GM19395 (cell line): ENCODE data around the gene INO80E.
"Not testable (repeated sequence)": the region's sequence is repeated elsewhere in the genome, so short reads cannot be mapped to it uniquely, and the experiment has no call there.

Source experiments
- ATAC-seq: cut with Tn5 transposase; IDR thresholded peaks from one replicate; pipeline ENCODE4 v1.9.1; 2021; ENCODE audit warnings: mild to moderate bottlenecking, moderate library complexity; ENCODE audit not compliant: unreplicated experiment

The INO80E gene

GRCh38 chr16:30009085-30009862 lies 13.2 kb downstream of the INO80E start:
- no peak for ATAC-seq

GRCh38 chr16:30009990-30010843 lies 14.2 kb downstream of the INO80E start:
- no peak for ATAC-seq

GRCh38 chr16:30010844-30011713 lies 15.0 kb downstream of the INO80E start, which contains the start of gene DOC2A:
Gene DOC2A, minus strand, starts transcription at chr16:30011027. Its CDS starts 805 bp downstream, at chr16:30010222.
- no peak for ATAC-seq

GRCh38 chr16:30011714-30012504 lies 15.9 kb downstream of the INO80E start:
- ATAC-seq = no peak

GRCh38 chr16:30012598-30012997 lies 16.6 kb downstream of the INO80E start:
- not testable (repeated sequence) for ATAC-seq

GRCh38 chr16:30015450-30015849 lies 19.4 kb downstream of the INO80E start:
- ATAC-seq = not testable (repeated sequence)

- ATAC-seq = no peak
These were observed 20.7 kb downstream of the INO80E start for GRCh38 chr16:30016555-30017276.

GRCh38 chr16:30017277-30017656 lies 21.2 kb downstream of the INO80E start:
- ATAC-seq = no peak

GRCh38 chr16:30017937-30018336 lies 21.9 kb downstream of the INO80E start:
- ATAC-seq = not testable (repeated sequence)

GRCh38 chr16:30018731-30019158 lies 22.7 kb downstream of the INO80E start:
- ATAC-seq = no peak

- ATAC-seq = no peak
These were observed 26.8 kb downstream of the INO80E start, which contains the start of gene C16orf92 for GRCh38 chr16:30022887-30023286. Gene C16orf92, plus strand, starts transcription at chr16:30023198. Its CDS starts 143 bp downstream, at chr16:30023341.

- no peak for ATAC-seq
These were observed 27.5 kb downstream of the INO80E start for GRCh38 chr16:30023586-30023985.

- no peak for ATAC-seq
These were observed 28.4 kb downstream of the INO80E start for GRCh38 chr16:30024451-30024850.

GRCh38 chr16:30025156-30025555 lies 29.1 kb downstream of the INO80E start:
- no peak for ATAC-seq

- ATAC-seq = no peak
These were observed 29.5 kb downstream of the INO80E start for GRCh38 chr16:30025574-30025973.

GRCh38 chr16:30026449-30026848 lies 30.4 kb downstream of the INO80E start:
- ATAC-seq = no peak

GRCh38 chr16:30027588-30028437 lies 31.8 kb downstream of the INO80E start:
- no peak for ATAC-seq

- no peak for ATAC-seq
These were observed 32.5 kb downstream of the INO80E start for GRCh38 chr16:30028438-30029076.
